WTC11 (cell line): ENCODE results near the gene INKA1. TPM values are rescaled to one million over a fixed set of nuclear protein-coding genes. Genes with fewer than 3 reads are reported as not detected.

Experiments
- ATAC-seq: fragments of 200-7000 bp; cut with Tn5 transposase; 2 replicates; pipeline ENCODE4 v1.10.0; 2021; ENCODE audit warnings: mild to moderate bottlenecking, moderate library complexity
- CTCF ChIA-PET: fragments of 300-600 bp; sonication (Branson Sonifier 250); formaldehyde crosslinking; loops from one replicate; lab custom pipeline; 2021; ENCODE audit warnings: antibody characterized with exemption; lab: Charles Lee
- POLR2A ChIA-PET: fragments of 350-600 bp; sonication (Branson Sonifier 250); formaldehyde crosslinking; loops from one replicate; lab custom pipeline; 2021; ENCODE audit warnings: antibody characterized with exemption; lab: Charles Lee
- DNase-seq: peaks from one replicate; pipeline ENCODE4 v3.0.0; 2021; ENCODE audit warnings: low spot score
- H3K27ac Mint-ChIP-seq: 2 replicates; pipeline ENCODE4 v1.8.0; 2021; ENCODE audit warnings: mixed read lengths
- H3K27me3 Mint-ChIP-seq: 2 replicates; pipeline ENCODE4 v1.8.0; 2021; ENCODE audit warnings: low read depth, mild to moderate bottlenecking, moderate library complexity, mixed read lengths
- H3K36me3 Mint-ChIP-seq: 2 replicates; pipeline ENCODE4 v1.8.0; 2021; ENCODE audit warnings: mixed read lengths
- H3K4me1 Mint-ChIP-seq: 2 replicates; pipeline ENCODE4 v1.8.0; 2022; ENCODE audit warnings: mixed read lengths
- H3K4me3 Mint-ChIP-seq: 2 replicates; pipeline ENCODE4 v1.8.0; 2021; ENCODE audit warnings: mild to moderate bottlenecking, moderate library complexity, mixed read lengths
- H3K9me3 Mint-ChIP-seq: 2 replicates; pipeline ENCODE4 v1.8.0; 2021; ENCODE audit warnings: mixed read lengths
- ARID4B ChIP-seq: sonication (generic); formaldehyde crosslinking; IDR thresholded peaks from 2 replicates; pipeline ENCODE4 v1.8.0; 2023; ENCODE audit warnings: missing genetic modification reagents, mild to moderate bottlenecking, borderline replicate concordance
- ATF1 ChIP-seq: sonication (generic); formaldehyde crosslinking; IDR thresholded peaks from 2 replicates; pipeline ENCODE4 v1.8.1; 2023; ENCODE audit warnings: mild to moderate bottlenecking, moderate library complexity, missing genetic modification reagents
- CBFB ChIP-seq: sonication (generic); formaldehyde crosslinking; IDR thresholded peaks from 2 replicates; pipeline ENCODE4 v1.8.1; 2022; ENCODE audit warnings: mild to moderate bottlenecking, low read depth, missing genetic modification reagents
- ERG ChIP-seq: fragments of 250-450 bp; sonication (Bioruptor Pico); IDR thresholded peaks from 2 replicates; pipeline ENCODE4 v1.8.0; 2021; ENCODE audit warnings: mild to moderate bottlenecking
- ESRRA ChIP-seq: sonication (generic); formaldehyde crosslinking; IDR thresholded peaks from 2 replicates; pipeline ENCODE4 v1.8.1; 2022; ENCODE audit warnings: mild to moderate bottlenecking, missing genetic modification reagents, borderline replicate concordance
- GRHL2 ChIP-seq: fragments of 250-450 bp; sonication (Bioruptor Pico); IDR thresholded peaks from 2 replicates; pipeline ENCODE4 v1.8.0; 2022; ENCODE audit warnings: mild to moderate bottlenecking, moderate library complexity; ENCODE audit not compliant: insufficient replicate concordance, severe bottlenecking
- MLX ChIP-seq: sonication (generic); formaldehyde crosslinking; IDR thresholded peaks from 2 replicates; pipeline ENCODE4 v1.8.1; 2023; ENCODE audit warnings: mild to moderate bottlenecking, missing genetic modification reagents, moderate library complexity
- RORB ChIP-seq: fragments of 250-450 bp; sonication (Bioruptor Pico); IDR thresholded peaks from 2 replicates; pipeline ENCODE4 v1.9.0; 2021; ENCODE audit warnings: mild to moderate bottlenecking
- SP1 ChIP-seq: sonication (generic); formaldehyde crosslinking; conservative IDR thresholded peaks from 2 replicates; pipeline ENCODE4 v1.8.1; 2022; ENCODE audit warnings: missing genetic modification reagents
- TEAD4 ChIP-seq: sonication (generic); formaldehyde crosslinking; IDR thresholded peaks from 2 replicates; pipeline ENCODE4 v1.8.0; 2022; ENCODE audit warnings: mild to moderate bottlenecking, missing genetic modification reagents
- TP53 ChIP-seq: sonication (generic); formaldehyde crosslinking; IDR thresholded peaks from 2 replicates; pipeline ENCODE4 v1.8.1; 2023; ENCODE audit warnings: mild to moderate bottlenecking, missing genetic modification reagents
- ZNF121 ChIP-seq: sonication (generic); formaldehyde crosslinking; IDR thresholded peaks from 2 replicates; pipeline ENCODE4 v1.8.0; 2023; ENCODE audit warnings: missing genetic modification reagents
- ZNF219 ChIP-seq: sonication (generic); formaldehyde crosslinking; IDR thresholded peaks from 2 replicates; pipeline ENCODE4 v1.8.0; 2023; ENCODE audit warnings: missing genetic modification reagents, mild to moderate bottlenecking, borderline replicate concordance
- ZNF281 ChIP-seq: sonication (generic); formaldehyde crosslinking; IDR thresholded peaks from 2 replicates; pipeline ENCODE4 v1.8.0; 2023; ENCODE audit warnings: mild to moderate bottlenecking, missing genetic modification reagents
- ZNF532 ChIP-seq: fragments of 250-450 bp; sonication (Bioruptor Pico); IDR thresholded peaks from 2 replicates; pipeline ENCODE4 v1.9.0; 2021; ENCODE audit warnings: mild to moderate bottlenecking, borderline replicate concordance
- total RNA-seq: library from RNA; stranded (reverse); gene quantifications from 3 replicates; pipeline ENCODE4 v1.2.3, GENCODE V29; 2021
- TF ChIP-seq, protein P1 (sequence below): sonication (generic); formaldehyde crosslinking; IDR thresholded peaks from 2 replicates; pipeline ENCODE4 v1.8.1; 2022; ENCODE audit warnings: mild to moderate bottlenecking, missing genetic modification reagents, moderate library complexity, borderline replicate concordance
- TF ChIP-seq, protein P2 (sequence below): sonication (generic); formaldehyde crosslinking; IDR thresholded peaks from 2 replicates; pipeline ENCODE4 v1.8.1; 2023; ENCODE audit warnings: mild to moderate bottlenecking, moderate library complexity, missing genetic modification reagents
- TF ChIP-seq, protein P3 (sequence below): sonication (generic); formaldehyde crosslinking; IDR thresholded peaks from 2 replicates; pipeline ENCODE4 v1.8.1; 2023; ENCODE audit warnings: mild to moderate bottlenecking, missing genetic modification reagents

Gene INKA1
- total RNA-seq, 1 experiment from 2014 or later, result 2.0 TPM

DNA sequence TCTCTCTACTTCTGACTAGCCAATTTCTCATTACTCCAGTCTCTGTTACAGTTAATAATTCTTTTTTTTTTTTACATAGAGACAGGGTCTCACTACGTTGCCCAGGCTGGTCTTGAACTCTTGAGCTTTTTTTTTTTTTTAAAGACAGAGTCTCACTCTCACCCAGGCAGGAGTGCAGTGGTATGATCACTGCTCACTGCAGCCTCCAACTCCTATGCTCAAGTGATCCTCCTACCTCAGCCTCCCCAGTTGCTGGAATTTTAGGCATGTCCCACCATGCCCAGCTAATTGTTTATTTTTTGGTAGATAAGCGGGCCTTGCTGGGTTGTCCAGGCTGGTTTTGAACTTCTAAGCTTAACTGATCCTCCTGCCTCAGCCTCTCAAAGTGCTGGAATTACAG is 30.4 kb upstream of the INKA1 start:
- CTCF ChIA-PET, result no interaction called here
- DNase-seq, result no peak
- TF ChIP-seq ZNF219 (CRISPR knock-in tag), result no peak
- TF ChIP-seq, protein P1, sequence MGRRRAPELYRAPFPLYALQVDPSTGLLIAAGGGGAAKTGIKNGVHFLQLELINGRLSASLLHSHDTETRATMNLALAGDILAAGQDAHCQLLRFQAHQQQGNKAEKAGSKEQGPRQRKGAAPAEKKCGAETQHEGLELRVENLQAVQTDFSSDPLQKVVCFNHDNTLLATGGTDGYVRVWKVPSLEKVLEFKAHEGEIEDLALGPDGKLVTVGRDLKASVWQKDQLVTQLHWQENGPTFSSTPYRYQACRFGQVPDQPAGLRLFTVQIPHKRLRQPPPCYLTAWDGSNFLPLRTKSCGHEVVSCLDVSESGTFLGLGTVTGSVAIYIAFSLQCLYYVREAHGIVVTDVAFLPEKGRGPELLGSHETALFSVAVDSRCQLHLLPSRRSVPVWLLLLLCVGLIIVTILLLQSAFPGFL (CRISPR knock-in tag), result no peak
- TF ChIP-seq ATF1 (CRISPR knock-in tag), result no peak
- TF ChIP-seq ARID4B, result no peak
- no peak for TF ChIP-seq TP53
- no peak for TF ChIP-seq ZNF281
- TF ChIP-seq CBFB (CRISPR knock-in tag), result no peak
- TF ChIP-seq, protein P2, sequence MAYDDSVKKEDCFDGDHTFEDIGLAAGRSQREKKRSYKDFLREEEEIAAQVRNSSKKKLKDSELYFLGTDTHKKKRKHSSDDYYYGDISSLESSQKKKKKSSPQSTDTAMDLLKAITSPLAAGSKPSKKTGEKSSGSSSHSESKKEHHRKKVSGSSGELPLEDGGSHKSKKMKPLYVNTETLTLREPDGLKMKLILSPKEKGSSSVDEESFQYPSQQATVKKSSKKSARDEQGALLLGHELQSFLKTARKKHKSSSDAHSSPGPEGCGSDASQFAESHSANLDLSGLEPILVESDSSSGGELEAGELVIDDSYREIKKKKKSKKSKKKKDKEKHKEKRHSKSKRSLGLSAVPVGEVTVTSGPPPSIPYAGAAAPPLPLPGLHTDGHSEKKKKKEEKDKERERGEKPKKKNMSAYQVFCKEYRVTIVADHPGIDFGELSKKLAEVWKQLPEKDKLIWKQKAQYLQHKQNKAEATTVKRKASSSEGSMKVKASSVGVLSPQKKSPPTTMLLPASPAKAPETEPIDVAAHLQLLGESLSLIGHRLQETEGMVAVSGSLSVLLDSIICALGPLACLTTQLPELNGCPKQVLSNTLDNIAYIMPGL (CRISPR knock-in tag), result no peak
- TF ChIP-seq ESRRA (CRISPR knock-in tag), result no peak
- no peak for TF ChIP-seq ERG (CRISPR knock-in tag)
- no peak for TF ChIP-seq RORB (CRISPR knock-in tag)
- TF ChIP-seq MLX (CRISPR knock-in tag), result no peak
- TF ChIP-seq GRHL2, result no peak
- TF ChIP-seq SP1 (CRISPR knock-in tag), result no peak
- TF ChIP-seq ZNF121 (CRISPR knock-in tag), result no peak
- TF ChIP-seq ZNF532 (CRISPR knock-in tag), result no peak
- TF ChIP-seq, protein P3, sequence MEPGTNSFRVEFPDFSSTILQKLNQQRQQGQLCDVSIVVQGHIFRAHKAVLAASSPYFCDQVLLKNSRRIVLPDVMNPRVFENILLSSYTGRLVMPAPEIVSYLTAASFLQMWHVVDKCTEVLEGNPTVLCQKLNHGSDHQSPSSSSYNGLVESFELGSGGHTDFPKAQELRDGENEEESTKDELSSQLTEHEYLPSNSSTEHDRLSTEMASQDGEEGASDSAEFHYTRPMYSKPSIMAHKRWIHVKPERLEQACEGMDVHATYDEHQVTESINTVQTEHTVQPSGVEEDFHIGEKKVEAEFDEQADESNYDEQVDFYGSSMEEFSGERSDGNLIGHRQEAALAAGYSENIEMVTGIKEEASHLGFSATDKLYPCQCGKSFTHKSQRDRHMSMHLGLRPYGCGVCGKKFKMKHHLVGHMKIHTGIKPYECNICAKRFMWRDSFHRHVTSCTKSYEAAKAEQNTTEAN (CRISPR knock-in tag), result no peak
- TF ChIP-seq TEAD4 (CRISPR knock-in tag), result no peak

More for the DNA sequence above, 30.4 kb upstream of the INKA1 start:
- Mint-ChIP-seq H3K36me3 (peaks cover 5% of the 10 kb centered on the region; the same call in 1 of the 2 replicates), H3K9me3 (no peaks in the 10 kb centered on the region), H3K27ac (no peak overlapping the region), H3K4me3 (no peak overlapping the region), H3K4me1 (no peaks in the 10 kb centered on the region), H3K27me3 (no peaks in the 10 kb centered on the region)
- ATAC-seq, result no peak
- POLR2A ChIA-PET, result interaction anchor here (0.6 kb wide), 1 partner anchor 95 kb away, joined by 3 read pairs; no protein-coding TSS in a partner anchor
